Activated CD4-positive, alpha-beta T cell treated with anti-CD3 and anti-CD28 coated beads, Interleukin-2, amount 50 U/mL, for 1 hour (primary cell): Measurements from ENCODE around the gene TBX20.

Experiments
- DNase-seq: peaks from one replicate; pipeline ENCODE4 v3.0.0-alpha.2; 2020

The TBX20 gene

GRCh38 chr7:35253710-35254495 lies at the start of gene TBX20:
Gene TBX20 (minus strand): TSS chr7:35254100. CDS start chr7:35253620, 480 bp downstream.
- no peak for DNase-seq

- DNase-seq, result no peak
Observed at GRCh38 chr7:35289376-35289775, 35.5 kb upstream of the TBX20 start.

GRCh38 chr7:35286986-35287385 lies 33.1 kb upstream of the TBX20 start:
- DNase-seq, result no peak

GRCh38 chr7:35286422-35286821 lies 32.5 kb upstream of the TBX20 start:
- no peak for DNase-seq

- DNase-seq, result no peak
Observed at GRCh38 chr7:35285799-35286198, 31.9 kb upstream of the TBX20 start.

GRCh38 chr7:35280902-35281301 lies 27.0 kb upstream of the TBX20 start:
- no peak for DNase-seq

GRCh38 chr7:35277359-35277758 lies 23.5 kb upstream of the TBX20 start:
- no peak for DNase-seq

GRCh38 chr7:35272246-35272645 lies 18.3 kb upstream of the TBX20 start:
- no peak for DNase-seq

GRCh38 chr7:35268953-35269352 lies 15.1 kb upstream of the TBX20 start:
- no peak for DNase-seq

- DNase-seq, result no peak
Observed at GRCh38 chr7:35267411-35267810, 13.5 kb upstream of the TBX20 start.

- DNase-seq, result no peak
Observed at GRCh38 chr7:35263396-35263795, 9.5 kb upstream of the TBX20 start.

- DNase-seq, result no peak
Observed at GRCh38 chr7:35261476-35262285, 7.8 kb upstream of the TBX20 start.

GRCh38 chr7:35261041-35261440 lies 7.1 kb upstream of the TBX20 start:
- DNase-seq, result no peak

- DNase-seq, result no peak
Observed at GRCh38 chr7:35260246-35260645, 6.3 kb upstream of the TBX20 start.

GRCh38 chr7:35259523-35259908 lies 5.6 kb upstream of the TBX20 start:
- DNase-seq, result no peak

GRCh38 chr7:35258868-35259522 lies 5.1 kb upstream of the TBX20 start:
- no peak for DNase-seq

GRCh38 chr7:35258125-35258867 lies 4.4 kb upstream of the TBX20 start:
- no peak for DNase-seq

GRCh38 chr7:35257251-35258124 lies 3.6 kb upstream of the TBX20 start:
- no peak for DNase-seq

GRCh38 chr7:35256256-35257175 lies 2.6 kb upstream of the TBX20 start:
- no peak for DNase-seq

GRCh38 chr7:35255443-35256255 lies 1.7 kb upstream of the TBX20 start:
- no peak for DNase-seq
